ENCODE results near the gene AP4E1.
A peak's percentile ranks its signal among the peaks of the same experiment; 100 is the strongest.
"Not testable (repeated sequence)": the region's sequence is repeated elsewhere in the genome, so short reads cannot be mapped to it uniquely, and the experiment has no call there.

AP4E1 gene

GRCh38 chr15:50908209-50909009 is at the start of gene AP4E1:
TSS of gene AP4E1 (plus strand) at chr15:50908683. CDS start at chr15:50908779, 96 bp downstream.
- TF ChIP-seq Cebpa-rat (IDR thresholded peaks at IDR 0.05): no peak
- H3K4me1 ChIP-seq: peaks cover 54% of the 10 kb centered on the region
- peak within 1 kb of the TSS; percentile 89 for H3K4me3 ChIP-seq
- peaks cover 7% of the 10 kb centered on the region; the same call in 1 of the 2 replicates for H4K20me1 ChIP-seq
- peak within 1 kb of the TSS; percentile 93 for H3K27ac ChIP-seq
- peak within 1 kb of the TSS; percentile 96 for H3K9ac ChIP-seq
- H3K36me3 ChIP-seq: peaks cover 11% of the 10 kb centered on the region; the same call in 1 of the 2 replicates
- no peaks in the 10 kb centered on the region for H3K9me3 ChIP-seq
- peak within 1 kb of the TSS; percentile 93 for H3K4me2 ChIP-seq
- no peaks in the 10 kb centered on the region for H3K27me3 ChIP-seq

- no peaks in the 10 kb centered on the region for H3K9me3 ChIP-seq
- TF ChIP-seq Cebpa-rat (IDR thresholded peaks at IDR 0.05): no peak
- H4K20me1 ChIP-seq: no peaks in the 10 kb centered on the region
- H3K4me1 ChIP-seq: no peaks in the 10 kb centered on the region
- no peak overlapping the region for H3K27ac ChIP-seq
- H3K36me3 ChIP-seq: no peaks in the 10 kb centered on the region
- no peaks in the 10 kb centered on the region for H3K27me3 ChIP-seq
- H3K4me2 ChIP-seq: no peak overlapping the region
- no peak overlapping the region for H3K9ac ChIP-seq
- H3K4me3 ChIP-seq: no peak overlapping the region
These were observed 47.7 kb upstream of the AP4E1 start for GRCh38 chr15:50860824-50861223.

- no peak for TF ChIP-seq Cebpa-rat (IDR thresholded peaks at IDR 0.05)
- Histone ChIP-seq H3K9me3 (no peaks in the 10 kb centered on the region), H3K4me1 (no peaks in the 10 kb centered on the region), H3K36me3 (no peaks in the 10 kb centered on the region), H3K4me3 (no peak overlapping the region), H3K9ac (no peak overlapping the region), H3K4me2 (no peak overlapping the region), H4K20me1 (no peaks in the 10 kb centered on the region), H3K27ac (no peak overlapping the region), H3K27me3 (no peaks in the 10 kb centered on the region)
These were observed 45.9 kb upstream of the AP4E1 start for GRCh38 chr15:50862553-50862952.

GRCh38 chr15:50864873-50865272 is 43.6 kb upstream of the AP4E1 start:
- H3K4me2 ChIP-seq: no peak overlapping the region
- H3K27me3 ChIP-seq: no peaks in the 10 kb centered on the region
- H3K9ac ChIP-seq: no peak overlapping the region
- H3K36me3 ChIP-seq: no peaks in the 10 kb centered on the region
- H3K9me3 ChIP-seq: no peaks in the 10 kb centered on the region
- no peak overlapping the region for H3K27ac ChIP-seq
- no peak for TF ChIP-seq Cebpa-rat (IDR thresholded peaks at IDR 0.05)
- no peak overlapping the region for H3K4me3 ChIP-seq
- H4K20me1 ChIP-seq: no peaks in the 10 kb centered on the region
- H3K4me1 ChIP-seq: no peaks in the 10 kb centered on the region

- Histone ChIP-seq H3K4me2 (no peak overlapping the region), H3K4me1 (no peaks in the 10 kb centered on the region), H3K9me3 (no peaks in the 10 kb centered on the region), H4K20me1 (no peaks in the 10 kb centered on the region), H3K4me3 (no peak overlapping the region), H3K36me3 (no peaks in the 10 kb centered on the region), H3K27me3 (no peaks in the 10 kb centered on the region), H3K9ac (no peak overlapping the region), H3K27ac (no peak overlapping the region)
- no peak for TF ChIP-seq Cebpa-rat (IDR thresholded peaks at IDR 0.05)
These were observed 42.7 kb upstream of the AP4E1 start for GRCh38 chr15:50865515-50866353.

- TF ChIP-seq Cebpa-rat (IDR thresholded peaks at IDR 0.05): no peak
- peaks cover 12% of the 10 kb centered on the region; the same call in 1 of the 2 replicates for H3K4me1 ChIP-seq
- no peak overlapping the region for H3K9ac ChIP-seq
- H3K9me3 ChIP-seq: no peaks in the 10 kb centered on the region
- H4K20me1 ChIP-seq: no peaks in the 10 kb centered on the region
- no peak overlapping the region for H3K4me3 ChIP-seq
- H3K27ac ChIP-seq: no peak overlapping the region
- no peaks in the 10 kb centered on the region for H3K27me3 ChIP-seq
- H3K36me3 ChIP-seq: no peaks in the 10 kb centered on the region
- H3K4me2 ChIP-seq: no peak overlapping the region
These were observed 36.7 kb upstream of the AP4E1 start for GRCh38 chr15:50871832-50872231.

- H3K36me3 ChIP-seq: no peaks in the 10 kb centered on the region
- no peak overlapping the region for H3K4me3 ChIP-seq
- H4K20me1 ChIP-seq: no peaks in the 10 kb centered on the region
- no peak overlapping the region for H3K27ac ChIP-seq
- no peak overlapping the region for H3K4me2 ChIP-seq
- H3K4me1 ChIP-seq: peaks cover 12% of the 10 kb centered on the region; the same call in 1 of the 2 replicates
- no peaks in the 10 kb centered on the region for H3K27me3 ChIP-seq
- H3K9ac ChIP-seq: no peak overlapping the region
- H3K9me3 ChIP-seq: no peaks in the 10 kb centered on the region
- no peak for TF ChIP-seq Cebpa-rat (IDR thresholded peaks at IDR 0.05)
These were observed 35.6 kb upstream of the AP4E1 start for GRCh38 chr15:50872832-50873426.

GRCh38 chr15:50873935-50874361 is 34.5 kb upstream of the AP4E1 start:
- Histone ChIP-seq H4K20me1 (no peaks in the 10 kb centered on the region), H3K4me3 (no peak overlapping the region), H3K27ac (no peak overlapping the region), H3K4me2 (no peak overlapping the region), H3K27me3 (no peaks in the 10 kb centered on the region), H3K36me3 (no peaks in the 10 kb centered on the region), H3K9me3 (no peaks in the 10 kb centered on the region), H3K9ac (no peak overlapping the region), H3K4me1 (peaks cover 12% of the 10 kb centered on the region; the same call in 1 of the 2 replicates)
- TF ChIP-seq Cebpa-rat (IDR thresholded peaks at IDR 0.05): no peak

- H3K27me3 ChIP-seq, H3K36me3 ChIP-seq, H4K20me1 ChIP-seq, H3K27ac ChIP-seq, H3K9me3 ChIP-seq, H3K4me3 ChIP-seq, H3K4me2 ChIP-seq, H3K9ac ChIP-seq: not testable (repeated sequence)
- H3K4me1 ChIP-seq: peaks cover 15% of the 10 kb centered on the region
These were observed 33.2 kb upstream of the AP4E1 start for GRCh38 chr15:50875238-50875637.

Measured in BLaER1 (cell line).